ENCODE data around the gene SERPINE1.
"Not testable (repeated sequence)": the region's sequence is repeated elsewhere in the genome, so short reads cannot be mapped to it uniquely, and the experiment has no call there.

Gene SERPINE1

GRCh38 chr7:101126651-101127459 is at the start of gene SERPINE1:
SERPINE1 (plus strand) TSS chr7:101127104; CDS start chr7:101128394, 1,290 bp downstream.
- DNase-seq (ENCODE audit: low read depth) = peak; percentile 24

DNA sequence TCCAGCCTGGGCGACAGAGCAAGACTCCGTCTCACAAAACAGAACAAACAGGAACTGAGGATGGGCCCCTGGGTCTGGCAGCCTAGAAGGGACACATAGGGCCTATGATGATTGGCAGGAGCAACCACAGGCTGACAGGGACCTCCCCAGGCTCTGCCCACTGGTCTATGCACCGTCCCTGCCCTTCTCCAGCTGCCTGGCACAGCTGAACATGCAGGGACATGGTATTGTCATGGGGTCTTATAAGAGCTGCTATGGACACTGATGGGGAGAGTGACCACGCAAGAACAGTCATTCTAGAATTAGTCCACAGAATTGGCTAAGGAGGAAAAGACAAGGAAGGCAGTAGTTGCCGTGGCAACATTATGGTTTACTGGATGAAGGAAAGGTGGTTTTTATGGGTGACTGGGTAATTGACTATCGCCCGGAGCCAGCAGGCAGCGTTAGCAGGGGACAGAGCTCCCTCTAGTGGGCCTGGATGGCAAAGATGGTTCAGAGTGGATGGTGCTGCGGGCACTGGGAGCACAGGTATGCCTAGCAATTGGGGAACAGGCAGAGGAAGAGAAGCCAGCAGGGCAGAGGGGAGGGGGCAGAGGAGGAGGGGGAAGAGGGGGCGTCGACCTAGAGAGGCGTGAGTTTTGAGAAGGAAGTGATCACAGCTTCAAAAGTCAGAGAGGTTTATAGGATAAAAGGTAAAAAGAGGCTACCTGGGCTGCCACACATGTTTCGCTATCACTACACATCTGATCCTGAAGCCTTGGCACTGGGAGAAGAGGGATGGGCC is 49.4 kb upstream of the SERPINE1 start:
- peak; percentile 69 for DNase-seq (ENCODE audit: low read depth)

GRCh38 chr7:101081432-101081831 is 45.5 kb upstream of the SERPINE1 start:
- DNase-seq (ENCODE audit: low read depth) = no peak

DNA sequence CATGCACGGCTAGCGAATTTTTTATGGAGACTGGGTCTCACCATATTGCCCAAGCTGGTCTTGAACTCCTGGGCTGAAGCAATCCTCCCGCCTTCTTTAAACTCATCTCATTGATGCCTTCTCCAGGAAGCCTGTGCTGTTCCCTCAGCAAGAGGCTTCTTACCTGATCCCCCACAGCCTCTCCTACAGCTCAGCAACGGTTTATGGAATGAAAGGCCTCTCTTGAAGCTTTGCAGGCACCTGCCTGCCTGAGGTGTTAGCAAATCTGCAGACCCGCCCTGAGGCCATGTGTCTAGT is 42.1 kb upstream of the SERPINE1 start:
- no peak for DNase-seq (ENCODE audit: low read depth)

GRCh38 chr7:101085162-101085964 is 41.5 kb upstream of the SERPINE1 start, which contains the start of gene TRIM56:
TRIM56 (plus strand) TSS chr7:101085481; CDS start chr7:101087313, 1,832 bp downstream.
- peak; percentile 63 for DNase-seq (ENCODE audit: low read depth)

- no peak for DNase-seq (ENCODE audit: low read depth)
Measured at GRCh38 chr7:101087334-101088068, 39.4 kb upstream of the SERPINE1 start.

DNA sequence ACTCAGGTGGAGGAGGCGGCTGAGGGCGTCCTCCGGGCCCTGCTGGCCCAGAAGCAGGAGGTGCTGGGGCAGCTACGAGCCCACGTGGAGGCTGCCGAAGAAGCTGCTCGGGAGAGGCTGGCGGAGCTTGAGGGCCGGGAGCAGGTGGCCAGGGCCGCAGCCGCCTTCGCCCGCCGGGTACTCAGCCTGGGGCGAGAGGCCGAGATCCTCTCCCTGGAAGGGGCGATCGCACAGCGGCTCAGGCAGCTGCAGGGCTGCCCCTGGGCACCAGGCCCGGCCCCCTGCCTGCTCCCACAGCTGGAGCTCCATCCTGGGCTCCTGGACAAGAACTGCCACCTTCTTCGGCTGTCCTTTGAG is 38.9 kb upstream of the SERPINE1 start:
- no peak for DNase-seq (ENCODE audit: low read depth)

- DNase-seq (ENCODE audit: low read depth) = no peak
Measured at GRCh38 chr7:101088858-101089529, 37.9 kb upstream of the SERPINE1 start.

GRCh38 chr7:101089876-101090275 is 37.0 kb upstream of the SERPINE1 start:
- no peak for DNase-seq (ENCODE audit: low read depth)

- not testable (repeated sequence) for DNase-seq (ENCODE audit: low read depth)
Measured at GRCh38 chr7:101092266-101092905, 34.5 kb upstream of the SERPINE1 start.

- no peak for DNase-seq (ENCODE audit: low read depth)
Measured at GRCh38 chr7:101093906-101094305, 33.0 kb upstream of the SERPINE1 start.

DNA sequence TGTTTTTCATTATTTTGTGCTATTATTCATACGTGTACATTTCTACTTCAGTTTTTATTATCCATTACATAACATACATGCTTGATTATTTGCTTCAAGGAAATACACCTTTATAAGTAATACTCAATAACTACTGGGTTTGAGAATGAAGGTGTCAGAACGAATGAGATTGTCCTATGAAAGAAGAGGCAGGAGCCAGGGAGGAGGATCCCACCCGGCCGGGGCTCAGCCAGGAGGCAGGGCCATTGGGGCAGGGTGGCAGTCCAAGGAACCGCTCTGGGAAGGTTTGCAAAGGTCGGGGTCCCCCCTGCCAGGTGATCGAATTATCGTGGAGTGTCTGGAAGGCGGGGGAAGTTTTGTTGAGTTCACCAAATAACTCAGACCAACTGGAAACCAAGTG is 32.5 kb upstream of the SERPINE1 start:
- DNase-seq (ENCODE audit: low read depth) = no peak

DNA sequence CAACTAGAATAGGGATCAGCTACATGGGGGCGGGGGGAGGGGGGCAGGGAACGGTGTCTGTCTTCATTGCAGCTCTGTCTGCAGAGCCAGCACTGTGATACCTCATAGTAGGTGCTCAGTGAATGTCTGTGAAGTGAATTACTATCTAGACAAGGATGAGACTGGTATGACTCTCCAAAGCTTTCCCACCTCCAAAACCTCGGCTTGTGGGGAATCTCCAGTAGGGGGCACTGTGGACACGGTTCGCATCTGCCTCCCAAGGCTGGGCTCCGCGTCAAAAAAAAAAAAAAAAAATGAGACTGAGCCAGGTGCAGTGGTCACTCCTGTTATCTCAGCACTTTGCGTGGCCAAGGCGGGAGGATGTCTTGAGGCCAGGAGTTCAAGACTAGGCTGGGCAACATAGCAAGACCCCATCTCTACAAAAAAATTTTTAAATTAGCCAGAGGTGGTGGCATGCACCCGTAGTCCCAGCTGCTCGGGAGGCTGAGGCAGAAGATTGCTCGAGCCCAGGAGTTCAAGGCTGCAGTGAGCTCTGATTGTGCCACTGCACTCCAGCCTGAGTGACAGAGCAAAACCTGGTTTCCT is 32.0 kb upstream of the SERPINE1 start:
- DNase-seq (ENCODE audit: low read depth) = no peak

DNA sequence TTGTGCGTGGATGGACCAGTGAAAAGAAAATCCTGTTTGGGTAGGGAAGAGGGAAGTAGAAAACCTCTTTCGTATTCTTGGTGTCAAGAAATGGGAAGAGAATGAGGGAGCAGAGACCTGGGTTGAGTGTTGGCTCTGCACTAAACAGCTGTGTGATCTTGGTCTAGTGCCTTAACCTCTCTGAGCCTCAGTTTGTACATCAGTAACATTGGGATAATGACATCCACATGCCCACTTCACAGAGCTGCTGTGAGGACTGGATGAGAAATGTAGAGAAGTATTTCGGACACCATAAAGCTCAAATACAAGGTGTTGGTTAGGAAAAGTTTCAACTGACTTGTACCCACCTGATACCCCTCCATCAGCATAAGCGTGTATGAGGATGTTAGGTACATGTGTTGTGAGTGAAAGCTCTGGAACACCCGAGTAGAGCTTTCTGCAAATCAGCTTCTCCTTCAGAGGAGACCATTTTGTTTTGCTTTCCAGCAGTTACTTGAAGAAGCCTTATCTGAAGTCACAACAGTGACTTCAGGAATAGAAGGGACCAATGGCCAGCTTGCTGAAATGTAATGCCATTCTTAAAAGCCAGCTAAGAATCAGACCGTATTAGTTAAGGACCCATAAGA is 30.5 kb upstream of the SERPINE1 start:
- DNase-seq (ENCODE audit: low read depth) = no peak

- DNase-seq (ENCODE audit: low read depth) = no peak
Measured at GRCh38 chr7:101096957-101097347, 30.0 kb upstream of the SERPINE1 start.

DNA sequence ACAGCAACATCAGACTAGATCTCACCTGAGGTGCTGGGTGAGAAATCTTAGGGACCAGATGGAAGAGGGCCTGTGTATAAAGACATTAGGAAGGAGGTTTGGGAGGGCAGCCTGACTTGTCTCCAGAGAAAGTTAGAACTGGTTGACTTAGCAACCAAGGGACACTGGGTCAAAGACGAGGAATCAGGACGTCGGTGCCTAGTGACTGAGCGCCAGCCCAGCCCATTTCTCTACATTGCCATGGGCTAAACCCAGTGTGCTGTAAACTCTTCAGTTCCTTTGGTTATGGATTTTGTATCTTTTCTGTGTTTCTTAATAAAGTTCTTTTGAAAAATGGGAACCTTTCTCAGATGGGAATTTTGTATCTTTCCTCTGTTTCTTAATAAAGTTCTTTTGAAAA is 29.3 kb upstream of the SERPINE1 start:
- DNase-seq (ENCODE audit: low read depth) = no peak

DNA sequence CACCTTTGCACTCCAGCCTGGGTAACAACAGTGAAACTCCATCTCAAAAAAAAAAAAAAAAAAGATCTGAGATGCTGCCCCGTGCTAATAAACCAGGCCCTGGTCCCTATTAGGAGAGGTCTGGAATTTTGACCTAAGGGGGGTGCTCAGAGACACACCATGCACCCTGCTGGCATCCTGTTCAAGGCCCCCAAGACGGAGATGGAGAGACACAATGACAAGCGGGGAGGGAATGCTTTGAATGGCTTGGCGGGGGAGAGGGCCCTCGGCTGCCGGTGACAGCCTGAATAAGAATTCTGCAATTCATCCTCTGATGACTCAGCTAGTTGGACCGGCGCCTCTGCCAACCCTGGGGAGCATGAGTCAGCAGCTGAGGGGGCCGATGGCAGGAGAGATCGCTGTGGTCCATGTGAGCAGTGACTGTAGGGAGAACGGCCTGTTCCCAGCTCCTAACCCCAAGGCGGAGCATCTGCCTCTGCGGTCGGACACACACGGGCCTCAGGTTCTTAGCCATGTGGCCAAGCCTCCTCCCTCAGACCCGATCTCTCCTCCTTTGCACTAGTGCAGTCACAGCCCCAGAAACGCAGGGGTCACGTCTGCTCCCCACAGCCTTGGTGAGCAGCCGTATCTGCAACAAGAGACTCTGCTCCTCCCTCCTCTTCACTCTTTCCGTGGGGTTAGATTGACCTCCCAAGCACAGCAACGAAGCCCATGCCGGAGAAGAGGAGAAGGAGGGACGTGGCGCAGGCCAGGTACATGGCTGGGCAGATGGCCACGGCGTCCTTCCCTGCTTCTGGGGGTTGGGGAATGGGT is 26.7 kb upstream of the SERPINE1 start:
- DNase-seq (ENCODE audit: low read depth) = no peak

DNA sequence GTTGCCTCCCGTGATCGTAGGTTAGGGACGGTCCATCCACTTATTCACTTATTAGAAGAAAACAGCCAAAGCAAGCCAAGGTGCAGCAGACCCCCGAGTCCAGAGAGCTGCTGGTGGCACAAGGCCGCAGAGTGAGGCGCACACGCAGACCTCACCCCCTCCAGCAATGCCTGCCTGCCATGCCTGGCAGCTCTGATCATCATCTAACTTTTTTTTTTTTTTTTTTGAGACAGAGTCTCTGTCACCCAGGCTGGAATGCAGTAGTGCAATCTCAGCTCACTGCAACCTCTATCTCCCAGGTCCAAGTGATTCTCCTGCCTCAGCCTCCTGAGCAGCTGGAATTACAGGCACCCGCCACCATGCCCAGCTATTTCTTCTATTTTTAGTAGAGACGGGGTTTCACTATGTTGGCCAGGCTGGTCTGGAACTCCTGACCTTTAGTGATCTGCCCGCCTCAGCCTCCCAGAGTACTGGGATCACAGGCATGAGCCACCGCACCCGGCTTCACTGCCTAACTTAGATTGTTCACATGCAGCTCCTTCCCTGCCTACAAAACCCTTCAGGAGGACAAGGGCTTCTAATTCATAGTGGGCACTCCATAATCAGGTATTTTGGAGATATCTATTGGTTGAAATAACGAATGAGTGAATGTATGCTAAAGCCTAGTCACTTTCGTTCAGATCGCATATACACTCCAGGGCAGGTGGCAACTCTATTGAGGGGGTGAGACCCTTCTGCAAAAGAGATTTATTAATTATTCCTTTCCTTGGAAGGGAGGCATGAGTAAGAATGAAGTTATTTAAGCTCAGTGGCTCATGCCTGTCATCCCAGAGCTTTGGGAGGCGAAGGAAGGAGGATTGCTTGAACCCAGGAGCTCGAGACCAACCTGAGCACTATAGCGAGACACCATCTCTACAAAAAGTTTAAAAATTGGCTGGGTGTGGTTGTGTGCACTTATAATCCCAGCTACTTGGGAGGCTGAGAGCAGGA is 25.8 kb upstream of the SERPINE1 start:
- DNase-seq (ENCODE audit: low read depth) = no peak

Measured in activated T-helper 1 cell treated with Interleukin-2 at 50 U/mL for 16 hours (primary cell).